Right lobe of liver (tissue), 6 donors: ENCODE results near the gene STPG4. TPM values are rescaled to one million over a fixed set of nuclear protein-coding genes. Genes with fewer than 3 reads are reported as not detected.

ENCODE experiments used
- ATAC-seq, 4 donors: fragments of 200-7000 bp; cut with Tn5 transposase; one replicate each; pipeline ENCODE4 v1.9.1; 2020; ENCODE audit warnings: mild to moderate bottlenecking in 4 of 4, moderate library complexity in 4 of 4
- DNase-seq, 3 donors: peaks; one replicate each; pipeline ENCODE4 v3.0.0-alpha.2; 2020
- H3K27ac ChIP-seq, 3 donors: fragments of 200-600 bp; one replicate each; pipeline ENCODE4 v1.8.0; 2022
- H3K27me3 ChIP-seq, 2 donors: fragments of 200-600 bp; one replicate each; pipeline ENCODE4 v1.8.0; 2022
- H3K36me3 ChIP-seq, 4 donors: fragments of 200-600 bp; sonication (generic) in 1 of 4; one replicate each; pipeline versions ENCODE4 v1.5.1 to v1.8.0; 2017 to 2022; ENCODE audit warnings: control low read depth in 1 of 4
- H3K4me1 ChIP-seq, 4 donors: fragments of 200-600 bp; sonication (generic) in 1 of 4; one replicate each; pipeline versions ENCODE4 v1.5.1 to v1.8.0; 2017 to 2022; ENCODE audit warnings: control low read depth in 1 of 4
- H3K4me3 ChIP-seq, 3 donors: fragments of 200-600 bp; one replicate each; pipeline ENCODE4 v1.8.0; 2022
- H3K9me3 ChIP-seq, 4 donors: fragments of 200-600 bp; sonication (generic) in 1 of 4; one replicate each; pipeline versions ENCODE4 v1.5.1 to v1.8.0; 2017 to 2022; ENCODE audit warnings: control low read depth in 1 of 4
- CTCF ChIP-seq, 4 donors: fragments of 200-600 bp in 3 of 4; fragments of 450-650 bp in 1 of 4; IDR thresholded peaks; one replicate each; pipeline versions ENCODE4 v1.5.1 to v1.8.0; 2016 to 2022; ENCODE audit warnings: antibody characterized with exemption in 4 of 4, mild to moderate bottlenecking in 2 of 4
- POLR2A ChIP-seq: fragments of 450-650 bp; IDR thresholded peaks from one replicate; pipeline ENCODE4 v1.6.1; 2017; ENCODE audit warnings: antibody characterized with exemption, mild to moderate bottlenecking
- WGBS: methylation state at CpG from one replicate; pipeline ENCODE4 v1.1.6; 2018; ENCODE audit warnings: low coverage, low lambda C conversion rate; ENCODE audit not compliant: insufficient coverage; ENCODE audit errors: missing lambda C conversion rate; 5-methylcytosine and 5-hydroxymethylcytosine counted together
- intact Hi-C, 2 donors: fragments of 100-400 bp; cut with DNase I; formaldehyde crosslinking; loops; one replicate each; pipeline versions ENCODE4 v1.11.2 to v1.14.1; 2022
- total RNA-seq, 6 experiments: library from RNA; depleted of rRNA in 2 of 6; stranded (reverse); fragments of >200 nt in 2 of 6; fragmentation: NEBNext Ultra II Directional in 3 of 6; extraction: Animal tissue kit (Norgen Biotek cat#: 25700) in 3 of 6; gene quantifications; one replicate each; pipeline versions ENCODE4 v1.1.0 to v1.2.4, GENCODE V29; 2016 to 2023
- donor health status: DM: no; HTN: yes; CAD: no.
- donor health status: DM: no; HTN: no; CAD: no.
- donor health status: DM: no; HTN: no; CAD: no.
- donor health status: DM: no; HTN: yes; CAD: no.
- donor health status: DM: no; HTN: yes; CAD: no.

Gene STPG4
- total RNA-seq, 6 experiments from 2014 or later, result not detected

DNA sequence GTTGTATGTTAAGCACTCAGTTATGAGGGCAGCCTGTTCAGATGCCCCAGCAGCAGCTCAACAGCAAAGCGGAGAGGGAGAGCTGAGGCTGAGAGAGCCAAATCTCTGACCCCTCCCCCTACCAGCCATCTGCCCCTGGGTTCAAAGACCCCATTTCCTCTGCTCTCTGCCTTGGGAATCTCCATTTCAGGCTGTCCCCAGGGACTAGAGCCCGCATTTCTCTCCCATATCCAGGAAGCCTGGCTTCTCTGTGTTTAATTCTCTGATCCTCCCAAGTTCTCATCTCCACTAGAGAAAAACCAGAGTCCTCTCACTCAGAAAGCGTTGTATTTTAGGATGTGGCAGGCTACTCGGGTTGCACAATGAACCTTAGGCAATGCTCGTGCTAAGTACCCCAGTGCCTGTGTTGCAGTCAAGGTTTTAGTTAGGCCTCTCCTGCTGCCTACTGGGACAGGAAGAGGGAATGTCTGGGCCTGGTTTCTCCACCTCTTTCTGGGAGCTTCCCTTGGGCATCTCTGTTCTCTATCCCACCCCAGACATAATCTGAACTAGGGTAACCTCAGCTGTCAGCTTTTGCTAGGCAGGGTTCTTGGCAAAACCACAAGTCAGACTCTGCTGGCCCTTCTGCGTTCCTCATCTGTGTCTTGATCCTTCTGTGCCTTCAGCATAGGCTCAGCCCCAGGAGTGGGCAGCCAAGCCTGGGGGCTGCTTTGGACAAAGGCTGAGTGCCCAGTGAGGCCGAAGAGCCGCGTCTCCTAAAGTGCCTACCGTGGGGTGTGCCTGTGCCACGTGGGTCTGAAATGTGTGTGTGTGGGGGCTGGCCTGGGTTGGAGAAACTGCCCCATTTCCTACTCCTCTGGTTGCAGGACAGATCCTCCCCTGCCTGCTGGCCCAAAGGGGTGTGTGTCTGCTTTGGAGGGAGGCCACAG, 96.8 kb downstream of the STPG4 start:
- DNase-seq (no peak), ATAC-seq (peak; percentile 34 to 74 (median 57))
- Histone ChIP-seq H3K27me3 (no peaks in the 10 kb centered on the region), H3K4me3 (no peak overlapping the region), H3K4me1 (peaks cover 0 to 25% (median 0%) of the 10 kb centered on the region in 4 donors), H3K27ac (peak overlapping the region; percentile 31 to 60 (median 59)), H3K36me3 (peaks cover 0 to 2% (median 0%) of the 10 kb centered on the region in 4 donors), H3K9me3 (no peaks in the 10 kb centered on the region)
- no peak for TF ChIP-seq POLR2A
- TF ChIP-seq CTCF (IDR thresholded peaks at IDR 0.05), result no peak
- WGBS, result 43% methylated on average over 5 of the region's 11 CpGs
- intact Hi-C loops, result no loop called here

DNA sequence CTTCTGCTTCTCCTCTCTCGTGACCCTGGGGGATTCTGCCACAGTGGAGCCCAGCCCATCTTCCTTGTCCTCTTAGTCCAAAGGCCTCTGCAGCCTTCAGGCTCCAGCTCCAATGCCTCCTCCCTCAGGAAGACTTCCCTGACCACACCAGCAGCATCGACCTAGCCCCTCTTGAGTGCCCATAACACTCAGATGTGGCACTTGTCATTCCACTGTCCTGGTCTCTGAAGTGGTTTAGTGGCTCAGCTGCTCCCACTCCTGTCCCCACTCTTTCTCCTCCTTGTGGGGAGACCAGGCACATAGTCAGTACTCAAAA, 97.5 kb downstream of the STPG4 start:
- Histone ChIP-seq H3K36me3 (peaks cover 0 to under 1% (median 0%) of the 10 kb centered on the region in 4 donors), H3K4me3 (no peak overlapping the region), H3K27ac (peak overlapping the region in 2 of 3 donors; percentile 59 to 60), H3K27me3 (no peaks in the 10 kb centered on the region), H3K4me1 (peaks cover 0 to 23% (median 0%) of the 10 kb centered on the region in 4 donors), H3K9me3 (no peaks in the 10 kb centered on the region)
- intact Hi-C loops, result no loop called here
- TF ChIP-seq CTCF (IDR thresholded peaks at IDR 0.05) (no peak), POLR2A (no peak)
- WGBS, result 42% methylated on average over 2 of the region's 2 CpGs
- DNase-seq, result no peak
- ATAC-seq, result no peak

DNA sequence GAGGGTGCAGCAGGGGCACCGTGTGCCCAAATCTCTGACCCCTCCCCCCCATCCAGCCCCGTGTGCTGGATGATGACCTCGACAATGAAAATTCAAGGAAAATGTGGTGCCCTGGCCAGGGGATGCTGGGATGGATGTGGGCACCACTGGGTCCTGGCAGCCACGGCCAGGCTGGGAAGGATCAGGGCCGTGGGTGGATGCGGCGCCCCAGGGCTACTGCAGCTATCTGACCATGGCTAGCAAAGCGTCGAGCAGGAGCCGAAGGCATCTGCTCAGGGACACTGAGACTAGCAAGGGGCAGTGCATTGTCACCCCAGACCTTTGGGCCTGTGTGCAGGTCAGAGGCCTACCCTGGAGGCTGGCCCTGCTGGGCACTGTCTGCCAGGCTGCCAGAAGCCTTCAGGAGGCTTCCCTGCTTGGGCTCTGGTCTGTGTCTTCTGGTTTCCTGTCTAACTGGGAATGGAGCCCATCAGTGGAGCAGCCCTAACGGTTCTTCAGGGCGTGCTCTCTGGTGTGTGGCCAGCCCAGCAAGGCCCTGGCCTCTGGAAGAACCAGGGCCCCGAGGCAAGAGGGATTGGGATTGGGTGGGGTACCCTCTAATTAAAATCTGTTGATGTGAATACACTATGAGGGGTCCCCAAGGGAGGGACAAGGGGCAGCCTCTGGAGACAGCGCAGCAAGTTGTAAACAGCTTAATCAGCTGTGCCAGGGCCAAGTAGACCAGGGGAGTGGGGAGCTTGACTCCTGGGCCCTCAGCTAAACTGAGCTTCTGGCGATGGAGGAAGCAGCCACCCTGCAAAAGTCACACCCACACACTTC, 98.0 kb downstream of the STPG4 start:
- peak; percentile 50 to 67 (median 57) for ATAC-seq
- Histone ChIP-seq H3K27me3 (no peaks in the 10 kb centered on the region), H3K4me3 (no peak overlapping the region), H3K4me1 (peaks cover 0 to 21% (median 0%) of the 10 kb centered on the region in 4 donors), H3K9me3 (no peaks in the 10 kb centered on the region), H3K36me3 (no peaks in the 10 kb centered on the region), H3K27ac (peak overlapping the region; percentile 26 to 60 (median 59))
- intact Hi-C loops, result no loop called here
- DNase-seq, result peak in 1 of 3 donors; percentile 47
- TF ChIP-seq CTCF (IDR thresholded peaks at IDR 0.05) (no peak), POLR2A (no peak)
- WGBS, result 60% methylated on average over 2 of the region's 15 CpGs

DNA sequence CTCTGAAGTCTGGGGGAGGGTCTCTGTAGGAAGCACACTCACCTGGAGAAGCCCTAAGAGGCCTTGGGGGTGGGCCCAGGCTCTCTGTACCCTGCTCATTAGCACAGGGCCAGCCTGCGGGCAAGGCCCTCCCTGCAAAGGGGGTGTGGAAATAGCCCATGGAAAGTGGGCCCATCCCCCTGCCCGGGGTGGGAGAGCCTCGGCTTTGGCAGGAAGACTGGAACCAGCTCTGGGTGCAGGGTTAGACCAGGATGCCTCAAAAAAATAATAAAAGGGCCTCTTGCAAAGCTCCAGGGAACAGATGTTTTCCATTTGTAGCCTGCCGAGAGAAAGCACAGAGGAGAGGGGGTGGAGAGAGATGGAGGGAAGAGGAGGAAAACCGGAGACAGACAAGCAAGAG, 98.7 kb downstream of the STPG4 start:
- Histone ChIP-seq H3K27ac (peak overlapping the region in 2 of 3 donors; percentile 26 to 60), H3K4me3 (no peak overlapping the region), H3K27me3 (no peaks in the 10 kb centered on the region), H3K36me3 (peaks cover 0 to 4% (median 0%) of the 10 kb centered on the region in 4 donors), H3K4me1 (peaks cover 0 to 21% (median 0%) of the 10 kb centered on the region in 4 donors), H3K9me3 (no peaks in the 10 kb centered on the region)
- DNase-seq (no peak), ATAC-seq (no peak)
- intact Hi-C loops, result no loop called here
- TF ChIP-seq POLR2A (no peak), CTCF (IDR thresholded peaks at IDR 0.05) (no peak)
- WGBS, result 86% methylated on average over 2 of the region's 5 CpGs
